Hematopoietic multipotent progenitor cell treated with erythropoietin and hydrocortisone succinate and interleukin-3 and kit ligand, for 8 days (in vitro differentiated cells): ENCODE results near the gene TSPAN10.
"Not testable (repeated sequence)": the region's sequence is repeated elsewhere in the genome, so short reads cannot be mapped to it uniquely, and the experiment has no call there.

Experiments
- DNase-seq: peaks from one replicate; pipeline ENCODE4 v3.0.0-alpha.2; 2015

Gene TSPAN10

GRCh38 chr17:81636505-81637288, at the start of gene TSPAN10, which contains the start of gene NPLOC4:
TSS of gene TSPAN10 (plus strand) at chr17:81637196. CDS start at chr17:81642413, 5,217 bp downstream.
TSS of gene NPLOC4 (minus strand) at chr17:81637112. CDS start at chr17:81636930, 182 bp downstream.
- peak; percentile 79 for DNase-seq

GRCh38 chr17:81589612-81590011, 47.4 kb upstream of the TSPAN10 start:
- DNase-seq: no peak

- DNase-seq: no peak
Measured at GRCh38 chr17:81590121-81590520, 46.9 kb upstream of the TSPAN10 start.

- DNase-seq: no peak
Measured at GRCh38 chr17:81591971-81592370, 45.0 kb upstream of the TSPAN10 start.

GRCh38 chr17:81593105-81593871, 43.7 kb upstream of the TSPAN10 start:
- no peak for DNase-seq

- DNase-seq: no peak
Measured at GRCh38 chr17:81599719-81600486, 37.1 kb upstream of the TSPAN10 start.

GRCh38 chr17:81601525-81602120, 35.4 kb upstream of the TSPAN10 start:
- peak; percentile 71 for DNase-seq

- DNase-seq: no peak
Measured at GRCh38 chr17:81603846-81604610, 33.0 kb upstream of the TSPAN10 start.

- DNase-seq: no peak
Measured at GRCh38 chr17:81607431-81607830, 29.6 kb upstream of the TSPAN10 start.

- no peak for DNase-seq
Measured at GRCh38 chr17:81608082-81608481, 28.9 kb upstream of the TSPAN10 start.

- no peak for DNase-seq
Measured at GRCh38 chr17:81608605-81609004, 28.4 kb upstream of the TSPAN10 start.

- DNase-seq: no peak
Measured at GRCh38 chr17:81609541-81610311, 27.3 kb upstream of the TSPAN10 start.

- DNase-seq: no peak
Measured at GRCh38 chr17:81612172-81612970, 24.6 kb upstream of the TSPAN10 start.

- no peak for DNase-seq
Measured at GRCh38 chr17:81615401-81615930, 21.5 kb upstream of the TSPAN10 start.

GRCh38 chr17:81616877-81617276, 20.1 kb upstream of the TSPAN10 start:
- no peak for DNase-seq

GRCh38 chr17:81618307-81618706, 18.7 kb upstream of the TSPAN10 start:
- not testable (repeated sequence) for DNase-seq

- DNase-seq: no peak
Measured at GRCh38 chr17:81621494-81622130, 15.4 kb upstream of the TSPAN10 start.

- DNase-seq: no peak
Measured at GRCh38 chr17:81630274-81630673, 6.7 kb upstream of the TSPAN10 start.

GRCh38 chr17:81631482-81631881, 5.5 kb upstream of the TSPAN10 start:
- no peak for DNase-seq

- DNase-seq: no peak
Measured at GRCh38 chr17:81635431-81635830, 1.6 kb upstream of the TSPAN10 start.
